ENCODE measurements around the gene MRPS27. TPM values are rescaled to one million over a fixed set of nuclear protein-coding genes. Genes with fewer than 3 reads are reported as not detected.

The MRPS27 gene
- total and polyA plus RNA-seq, 9 of the 15 experiments (the other 6 are each of a cell fraction or from before 2014, with no cell fraction given): 73.6 to 144 (median 106) TPM

DNA sequence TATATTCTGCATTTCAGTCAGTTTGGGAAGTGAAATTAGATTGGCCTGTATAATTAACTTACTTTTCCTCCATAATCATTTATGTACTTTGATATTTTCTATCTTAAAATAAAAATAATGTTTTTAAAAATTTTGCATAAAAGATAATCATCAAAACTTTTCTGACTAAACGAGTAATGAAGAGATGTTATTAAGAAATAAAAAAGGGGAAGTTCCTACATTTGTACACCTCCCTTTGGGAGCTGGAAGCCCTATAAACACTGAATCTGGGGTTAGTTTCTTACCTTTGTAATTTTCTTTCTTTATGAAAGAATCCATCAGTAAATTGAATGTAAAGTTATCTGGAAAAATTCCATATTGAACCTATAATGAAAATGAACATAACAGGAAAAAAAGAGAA lies 86.2 kb downstream of the MRPS27 start:
- in situ Hi-C loops (cut with MboI): no loop called here
- FAIRE-seq (no peak), ATAC-seq (no peak), DNase-seq (ENCODE audit: extremely low read depth in 1 of 4, low spot score in 3 of 4) (no peak)
- Histone ChIP-seq H3K9ac (ENCODE audit: insufficient read depth in 1 of 2, low read depth in 2 of 2, low read length in 2 of 2) (peak overlapping the region in 1 of 2 experiments; percentile 63; a peak in 2 of 4 replicates), H3K79me2 (ENCODE audit: control insufficient read depth, insufficient read depth, low read length) (peaks cover 46% of the 10 kb centered on the region), H3K9me1 (ENCODE audit: control insufficient read depth, insufficient read depth, low read length) (no peaks in the 10 kb centered on the region), H3K27me3 (ENCODE audit: control insufficient read depth in 2 of 2, insufficient read depth in 2 of 2, low read length in 2 of 2) (no peaks in the 10 kb centered on the region), H4K20me1 (replicated peaks; ENCODE audit: control insufficient read depth, insufficient read depth, low read length) (no peaks in the 10 kb centered on the region), H3K4me2 (ENCODE audit: insufficient read depth, low read length) (no peak overlapping the region), H2AFZ (ENCODE audit: low read depth, low read length) (no peak overlapping the region), H3K9me3 (replicated peaks; ENCODE audit: control insufficient read depth, insufficient read depth, low read depth, low read length) (no peaks in the 10 kb centered on the region), H3K4me3 (no peak overlapping the region), H3K36me3 (ENCODE audit: control insufficient read depth, insufficient read depth, low read length) (peaks cover 82% of the 10 kb centered on the region), H3K4me1 (replicated peaks in 1 of 2; ENCODE audit: control insufficient read depth in 2 of 2, insufficient read depth in 2 of 2, low read length in 2 of 2) (peaks cover 0 to 75% of the 10 kb centered on the region in 2 experiments; a peak in 3 of 5 replicates), H3K27ac (ENCODE audit: extremely low read depth, low read depth, low read length) (peak overlapping the region; percentile 88; the same call in 2 of the 3 replicates)
- TF ChIP-seq, protein P1, sequence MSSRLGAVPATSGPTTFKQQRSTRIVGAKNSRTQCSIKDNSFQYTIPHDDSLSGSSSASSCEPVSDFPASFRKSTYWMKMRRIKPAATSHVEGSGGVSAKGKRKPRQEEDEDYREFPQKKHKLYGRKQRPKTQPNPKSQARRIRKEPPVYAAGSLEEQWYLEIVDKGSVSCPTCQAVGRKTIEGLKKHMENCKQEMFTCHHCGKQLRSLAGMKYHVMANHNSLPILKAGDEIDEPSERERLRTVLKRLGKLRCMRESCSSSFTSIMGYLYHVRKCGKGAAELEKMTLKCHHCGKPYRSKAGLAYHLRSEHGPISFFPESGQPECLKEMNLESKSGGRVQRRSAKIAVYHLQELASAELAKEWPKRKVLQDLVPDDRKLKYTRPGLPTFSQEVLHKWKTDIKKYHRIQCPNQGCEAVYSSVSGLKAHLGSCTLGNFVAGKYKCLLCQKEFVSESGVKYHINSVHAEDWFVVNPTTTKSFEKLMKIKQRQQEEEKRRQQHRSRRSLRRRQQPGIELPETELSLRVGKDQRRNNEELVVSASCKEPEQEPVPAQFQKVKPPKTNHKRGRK (tag; IDR thresholded peaks at IDR 0.05): 0 out of 2 replicates have a peak, but pooled peaks have one; percentile 18
- no peak for TF ChIP-seq ZNF316 (IDR thresholded peaks at IDR 0.05)
- TF ChIP-seq POLR2H (tag; IDR thresholded peaks at IDR 0.05; ENCODE audit: low read depth): peak; percentile 55
- TF ChIP-seq NCOA2 (IDR thresholded peaks at IDR 0.05; ENCODE audit: partially characterized antibody in 2 of 2): peak in 1 of 2 experiments; percentile 18
- 0% methylated on average over 1 of the region's 1 CpG for WGBS (ENCODE audit: insufficient coverage, low coverage, missing lambda C conversion rate)
- ChIA-PET POLR2A (interaction anchor here (0.7 to 1.8 kb wide), 6 partner anchors 8 to 154 kb away, joined by 3 to 5 read pairs (median 3); no protein-coding TSS in a partner anchor), CTCF (ENCODE audit: low intra/inter-chr PET ratio) (no interaction called here)
- BruUV-seq (replicated peaks): no TSS peak
- intact Hi-C loops (cut with micrococcal nuclease): loop anchor here (5.0 kb wide), 1 partner anchor 48 kb away; no protein-coding TSS in a partner anchor
